ENCODE results near the gene CTSV. TPM values are rescaled to one million over a fixed set of nuclear protein-coding genes. Genes with fewer than 3 reads are reported as not detected.
A peak's percentile ranks its signal among the peaks of the same experiment; 100 is the strongest.
"Not testable (repeated sequence)": the region's sequence is repeated elsewhere in the genome, so short reads cannot be mapped to it uniquely, and the experiment has no call there.

Gene CTSV
- total and polyA plus RNA-seq, 2 experiments from 2014 or later, result 63.4 to 97.9 TPM

DNA sequence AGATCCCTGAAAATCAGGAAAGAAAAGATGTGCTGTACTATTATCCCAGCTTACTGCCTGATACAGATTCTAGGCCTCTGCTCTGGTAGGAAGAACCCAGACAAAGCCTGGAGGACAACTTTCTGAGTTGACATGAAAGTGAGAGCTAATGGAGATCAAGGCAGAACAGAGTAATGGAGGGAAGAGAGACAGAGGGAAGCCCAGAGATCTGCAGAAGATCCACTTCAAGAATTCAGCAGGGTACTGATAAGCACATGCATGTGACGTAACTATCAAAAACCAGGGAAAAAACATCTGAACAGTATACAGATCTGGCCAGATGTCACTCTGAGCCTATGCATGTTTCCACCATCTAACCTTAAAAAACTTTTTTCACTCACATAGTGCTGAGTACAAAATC is 37.6 kb downstream of the CTSV start:
- Mint-ChIP-seq H3K27ac (peak overlapping the region; percentile 42; the same call in 1 of the 2 replicates), H3K4me1 (peaks cover 25% of the 10 kb centered on the region)
- not testable (repeated sequence) for H2AFZ ChIP-seq; DNase-seq (ENCODE audit: low spot score); H3K9me2 ChIP-seq (ENCODE audit: insufficient read depth); H3K36me3 Mint-ChIP-seq (ENCODE audit: low read depth); H3K27me3 ChIP-seq (ENCODE audit: insufficient read depth); H3F3A ChIP-seq (replicated peaks; ENCODE audit: low read depth); H3K9me3 Mint-ChIP-seq; H3K27ac ChIP-seq (ENCODE audit: low read depth); H3K4me3 ChIP-seq; H3K4me3 Mint-ChIP-seq; H3K36me3 ChIP-seq (ENCODE audit: insufficient read depth); H3K27me3 Mint-ChIP-seq (ENCODE audit: insufficient read depth, low read depth, poor library complexity)
- Histone ChIP-seq H3K4me1 (ENCODE audit: insufficient read depth) (peaks cover 14% of the 10 kb centered on the region), H3K4me2 (0 out of 2 replicates have a peak overlapping the region, but pooled peaks have one; percentile 3), H3K79me2 (replicated peaks; ENCODE audit: insufficient read depth) (peaks cover 92% of the 10 kb centered on the region), H4K20me1 (replicated peaks; ENCODE audit: insufficient read depth) (peaks cover 22% of the 10 kb centered on the region)
- peak; percentile 43 for ATAC-seq

DNA sequence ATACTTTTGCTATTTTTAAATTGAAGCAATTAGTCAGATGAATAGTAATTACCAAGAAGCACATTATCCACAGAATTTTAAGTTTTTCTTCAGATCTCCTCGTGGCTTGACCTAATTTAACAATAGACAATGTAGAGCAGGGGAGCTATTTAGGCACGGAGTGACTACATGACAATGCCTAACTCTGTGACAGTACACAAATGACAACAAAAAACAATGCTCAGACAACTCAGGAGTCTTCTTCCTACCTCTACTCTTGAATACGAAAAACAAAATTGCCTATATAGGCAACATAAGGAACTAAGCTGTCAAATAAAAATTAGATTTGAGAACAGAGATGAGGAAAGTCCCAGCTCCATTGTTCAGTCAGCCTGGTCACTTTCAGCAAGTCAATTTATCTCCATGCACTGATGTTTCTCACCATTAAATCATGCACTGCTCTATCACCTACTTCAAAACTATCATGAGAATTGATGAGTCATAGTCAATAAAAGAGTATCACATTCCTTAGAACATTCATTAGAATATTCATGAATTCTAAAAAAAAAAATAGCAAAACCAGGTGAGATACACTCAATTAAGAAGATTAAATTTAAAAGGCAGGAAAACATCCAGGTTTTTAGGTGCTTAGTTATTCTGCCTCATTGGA is 38.7 kb downstream of the CTSV start:
- Mint-ChIP-seq H3K27ac (peak overlapping the region; percentile 75), H3K4me1 (peaks cover 25% of the 10 kb centered on the region), H3K4me3 (peak overlapping the region; percentile 6; the same call in 2 of the 3 replicates)
- Histone ChIP-seq H3K4me2 (0 out of 2 replicates have a peak overlapping the region, but pooled peaks have one; percentile 3), H3K4me1 (ENCODE audit: insufficient read depth) (peaks cover 14% of the 10 kb centered on the region), H3K79me2 (replicated peaks; ENCODE audit: insufficient read depth) (peaks cover 91% of the 10 kb centered on the region), H4K20me1 (replicated peaks; ENCODE audit: insufficient read depth) (peaks cover 22% of the 10 kb centered on the region)
- H3K27me3 Mint-ChIP-seq (ENCODE audit: insufficient read depth, low read depth, poor library complexity); H3K36me3 ChIP-seq (ENCODE audit: insufficient read depth); DNase-seq (ENCODE audit: low spot score); H2AFZ ChIP-seq; H3K27me3 ChIP-seq (ENCODE audit: insufficient read depth); H3K9me3 Mint-ChIP-seq; H3K9me2 ChIP-seq (ENCODE audit: insufficient read depth); H3K36me3 Mint-ChIP-seq (ENCODE audit: low read depth); H3K27ac ChIP-seq (ENCODE audit: low read depth); H3K4me3 ChIP-seq; H3F3A ChIP-seq (replicated peaks; ENCODE audit: low read depth): not testable (repeated sequence)
- ATAC-seq, result peak; percentile 52

- not testable (repeated sequence) for ATAC-seq, H3K27ac Mint-ChIP-seq
- peaks cover 89% of the 10 kb centered on the region for H3K79me2 ChIP-seq (replicated peaks; ENCODE audit: insufficient read depth)
These were observed 39.2 kb downstream of the CTSV start for GRCh38 chr9:96999733-97000132.

GRCh38 chr9:96997009-96997701 is 41.8 kb downstream of the CTSV start:
- not testable (repeated sequence) for H3F3A ChIP-seq (replicated peaks; ENCODE audit: low read depth); H3K4me2 ChIP-seq; ATAC-seq; H3K36me3 ChIP-seq (ENCODE audit: insufficient read depth); H3K4me3 Mint-ChIP-seq; H3K4me3 ChIP-seq; H3K27me3 Mint-ChIP-seq (ENCODE audit: insufficient read depth, low read depth, poor library complexity); H3K27ac ChIP-seq (ENCODE audit: low read depth); H2AFZ ChIP-seq; H3K9me2 ChIP-seq (ENCODE audit: insufficient read depth); DNase-seq (ENCODE audit: low spot score); H3K9me3 Mint-ChIP-seq; H3K36me3 Mint-ChIP-seq (ENCODE audit: low read depth); H3K27ac Mint-ChIP-seq; H3K27me3 ChIP-seq (ENCODE audit: insufficient read depth)
- peaks cover 16% of the 10 kb centered on the region; the same call in 1 of the 2 replicates for H4K20me1 ChIP-seq (replicated peaks; ENCODE audit: insufficient read depth)
- peaks cover 23% of the 10 kb centered on the region for H3K4me1 Mint-ChIP-seq
- H3K79me2 ChIP-seq (replicated peaks; ENCODE audit: insufficient read depth), result peaks cover 78% of the 10 kb centered on the region
- peaks cover 14% of the 10 kb centered on the region for H3K4me1 ChIP-seq (ENCODE audit: insufficient read depth)

More at GRCh38 chr9:96999733-97000132, 39.2 kb downstream of the CTSV start:
- not testable (repeated sequence) for H3K4me2 ChIP-seq; H3K4me3 Mint-ChIP-seq; DNase-seq (ENCODE audit: low spot score); H3K36me3 ChIP-seq (ENCODE audit: insufficient read depth); H2AFZ ChIP-seq; H3F3A ChIP-seq (replicated peaks; ENCODE audit: low read depth); H3K4me3 ChIP-seq; H3K9me2 ChIP-seq (ENCODE audit: insufficient read depth); H3K36me3 Mint-ChIP-seq (ENCODE audit: low read depth); H3K9me3 Mint-ChIP-seq; H3K27ac ChIP-seq (ENCODE audit: low read depth); H3K27me3 Mint-ChIP-seq (ENCODE audit: insufficient read depth, low read depth, poor library complexity); H3K27me3 ChIP-seq (ENCODE audit: insufficient read depth)
- Histone ChIP-seq H4K20me1 (replicated peaks; ENCODE audit: insufficient read depth) (peaks cover 22% of the 10 kb centered on the region), H3K4me1 (ENCODE audit: insufficient read depth) (peaks cover 14% of the 10 kb centered on the region)
- H3K4me1 Mint-ChIP-seq, result peaks cover 25% of the 10 kb centered on the region

DNA sequence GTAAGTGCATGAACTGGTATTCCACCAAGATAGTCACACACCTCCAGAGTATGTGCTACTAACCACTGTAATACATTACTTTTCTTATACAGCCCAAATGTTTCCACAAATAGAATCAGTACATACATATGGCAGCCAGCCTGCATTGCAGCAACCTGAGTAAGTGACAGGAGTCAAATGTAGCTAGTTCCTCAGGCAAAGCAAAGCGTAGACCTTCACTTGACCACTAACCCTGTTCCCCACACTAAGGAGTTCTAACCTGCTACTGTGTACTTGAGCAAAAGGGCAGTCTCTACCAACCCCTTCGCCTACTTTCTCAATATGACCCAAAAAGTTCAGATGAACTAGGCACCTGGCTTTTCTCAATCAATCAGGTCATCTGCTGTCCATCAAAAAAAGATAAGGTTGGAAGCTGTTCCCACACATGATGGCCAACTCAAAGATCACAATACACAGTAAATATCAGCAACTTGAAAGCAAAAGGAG is 44.4 kb downstream of the CTSV start:
- not testable (repeated sequence) for H3K27me3 Mint-ChIP-seq (ENCODE audit: insufficient read depth, low read depth, poor library complexity); H3K4me3 Mint-ChIP-seq; H3K36me3 ChIP-seq (ENCODE audit: insufficient read depth); H3K4me3 ChIP-seq; H4K20me1 ChIP-seq (replicated peaks; ENCODE audit: insufficient read depth); ATAC-seq; H3K4me2 ChIP-seq; H3K27ac ChIP-seq (ENCODE audit: low read depth); H3K27ac Mint-ChIP-seq; H2AFZ ChIP-seq; H3K9me3 Mint-ChIP-seq; DNase-seq (ENCODE audit: low spot score); H3K9me2 ChIP-seq (ENCODE audit: insufficient read depth); H3K4me1 ChIP-seq (ENCODE audit: insufficient read depth); H3F3A ChIP-seq (replicated peaks; ENCODE audit: low read depth); H3K27me3 ChIP-seq (ENCODE audit: insufficient read depth); H3K36me3 Mint-ChIP-seq (ENCODE audit: low read depth)
- H3K4me1 Mint-ChIP-seq, result peaks cover 11% of the 10 kb centered on the region; the same call in 2 of the 3 replicates
- peaks cover 74% of the 10 kb centered on the region for H3K79me2 ChIP-seq (replicated peaks; ENCODE audit: insufficient read depth)

DNA sequence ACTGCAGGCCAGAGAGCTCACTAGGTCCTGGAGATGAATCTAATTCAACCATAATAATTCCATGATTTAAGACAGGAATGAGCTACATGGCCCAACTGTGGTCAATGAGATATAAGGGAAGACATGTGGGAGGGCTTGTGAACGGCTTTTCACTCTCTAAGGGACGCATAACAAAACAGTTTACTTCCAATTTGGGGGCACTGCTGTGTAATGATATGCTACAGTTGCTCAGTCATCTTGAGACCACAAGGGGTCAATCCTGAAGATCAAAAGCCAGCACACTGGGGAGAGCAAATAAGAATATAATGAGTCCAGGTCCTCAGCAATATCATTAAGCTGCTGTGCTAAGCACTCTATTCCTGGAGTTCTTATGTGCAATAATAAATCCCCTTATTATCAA is 46.6 kb downstream of the CTSV start:
- ATAC-seq, result peak; percentile 40; the same call in 2 of the 3 replicates

More for the DNA sequence above, 46.6 kb downstream of the CTSV start:
- not testable (repeated sequence) for H3K4me1 ChIP-seq (ENCODE audit: insufficient read depth); H3K27ac ChIP-seq (ENCODE audit: low read depth); H3K4me2 ChIP-seq; H3K4me3 ChIP-seq; H4K20me1 ChIP-seq (replicated peaks; ENCODE audit: insufficient read depth); H3K36me3 ChIP-seq (ENCODE audit: insufficient read depth); H3K27ac Mint-ChIP-seq; H2AFZ ChIP-seq; H3K36me3 Mint-ChIP-seq (ENCODE audit: low read depth); H3F3A ChIP-seq (replicated peaks; ENCODE audit: low read depth); DNase-seq (ENCODE audit: low spot score); H3K27me3 Mint-ChIP-seq (ENCODE audit: insufficient read depth, low read depth, poor library complexity); H3K9me2 ChIP-seq (ENCODE audit: insufficient read depth); H3K27me3 ChIP-seq (ENCODE audit: insufficient read depth); H3K4me3 Mint-ChIP-seq; H3K9me3 Mint-ChIP-seq
- H3K4me1 Mint-ChIP-seq, result peaks cover 16% of the 10 kb centered on the region; the same call in 2 of the 3 replicates
- peaks cover 65% of the 10 kb centered on the region for H3K79me2 ChIP-seq (replicated peaks; ENCODE audit: insufficient read depth)

Data from GM23338 (cell line).